Measurements from ENCODE around the gene RAB6B.

RAB6B gene

DNA sequence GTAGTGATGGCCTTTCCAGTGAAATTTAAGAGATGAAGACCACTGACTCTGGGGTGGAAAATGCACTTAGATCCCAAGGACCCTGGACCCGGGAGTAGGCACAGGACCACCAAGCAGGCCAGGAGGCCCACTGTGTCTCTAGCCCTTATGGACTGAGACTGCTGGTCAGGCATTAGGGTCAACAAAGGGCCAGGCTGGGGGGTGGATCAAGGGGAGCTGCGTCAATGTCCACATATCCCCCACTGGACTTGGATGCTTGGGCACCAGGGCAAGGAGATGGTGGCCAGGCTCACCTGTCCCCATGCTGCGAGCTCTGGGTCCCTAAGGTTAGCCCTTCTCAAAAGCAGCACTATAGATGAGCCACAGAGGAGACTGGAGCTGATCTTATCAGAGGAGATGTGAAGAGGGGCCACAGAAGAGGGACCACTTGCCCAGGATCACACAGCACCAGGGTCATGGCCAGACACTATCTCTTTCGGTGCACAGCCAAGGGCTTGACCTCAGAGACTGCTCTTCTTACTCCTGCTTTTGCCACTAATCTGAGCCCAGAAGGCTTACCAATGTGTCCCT, 14.7 kb downstream of the RAB6B start:
- no peak for DNase-seq

DNA sequence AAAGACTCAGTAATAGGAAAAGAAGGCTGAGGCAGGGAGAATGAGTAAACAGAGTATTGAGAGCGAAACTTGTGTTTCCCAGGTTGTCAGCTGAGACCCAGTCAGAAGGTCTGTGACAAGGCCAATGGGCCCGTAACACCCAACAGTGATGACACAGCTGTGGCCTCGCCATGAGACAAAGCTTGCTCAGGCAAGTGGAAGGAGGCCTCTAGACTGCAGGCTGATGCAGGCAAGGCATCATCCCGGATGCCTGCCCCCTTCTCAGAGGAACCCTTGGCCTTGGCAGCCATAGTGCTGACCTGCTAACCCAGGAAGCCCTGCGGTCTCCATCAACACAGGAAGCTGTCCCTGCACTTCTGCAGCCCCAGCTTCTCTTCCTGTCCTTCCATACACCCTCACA, 15.4 kb downstream of the RAB6B start:
- no peak for DNase-seq

DNA sequence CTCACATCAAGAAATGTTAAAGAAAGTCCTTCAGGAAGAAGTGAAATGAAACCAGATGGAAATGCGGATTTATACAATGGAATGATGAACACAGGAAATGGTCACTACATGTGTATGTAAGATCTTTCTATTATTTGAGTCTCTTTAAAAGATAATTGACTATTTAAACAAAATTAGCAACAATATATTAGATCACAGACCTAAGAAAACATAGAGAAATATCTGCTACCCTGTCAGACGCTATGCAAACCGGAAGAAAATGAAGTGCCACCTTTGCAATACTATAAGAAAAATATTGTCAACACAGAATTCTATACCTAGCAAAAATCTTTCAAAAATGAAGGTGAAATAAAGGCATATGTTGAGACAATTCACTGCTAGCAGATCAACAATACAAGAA, 17.2 kb downstream of the RAB6B start:
- no peak for DNase-seq

DNA sequence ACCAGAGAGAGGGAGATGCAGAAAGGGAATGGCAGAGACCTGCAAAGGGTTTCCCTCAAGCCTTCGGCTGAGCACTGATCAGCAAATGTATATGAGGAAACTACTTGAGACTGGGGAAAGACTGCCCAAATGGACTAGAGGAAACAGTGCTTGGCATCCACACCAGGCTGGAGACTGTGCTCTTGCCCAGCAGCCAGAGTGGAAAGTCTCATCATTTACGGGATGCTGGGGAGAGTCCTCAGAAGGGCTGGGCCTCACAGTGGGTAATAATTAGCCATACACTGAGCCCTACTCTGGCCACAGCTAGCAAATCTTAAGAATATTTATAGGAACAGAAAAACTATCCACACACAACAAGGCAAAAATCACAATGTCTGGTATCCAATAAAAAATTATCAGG, 18.5 kb downstream of the RAB6B start:
- no peak for DNase-seq

DNA sequence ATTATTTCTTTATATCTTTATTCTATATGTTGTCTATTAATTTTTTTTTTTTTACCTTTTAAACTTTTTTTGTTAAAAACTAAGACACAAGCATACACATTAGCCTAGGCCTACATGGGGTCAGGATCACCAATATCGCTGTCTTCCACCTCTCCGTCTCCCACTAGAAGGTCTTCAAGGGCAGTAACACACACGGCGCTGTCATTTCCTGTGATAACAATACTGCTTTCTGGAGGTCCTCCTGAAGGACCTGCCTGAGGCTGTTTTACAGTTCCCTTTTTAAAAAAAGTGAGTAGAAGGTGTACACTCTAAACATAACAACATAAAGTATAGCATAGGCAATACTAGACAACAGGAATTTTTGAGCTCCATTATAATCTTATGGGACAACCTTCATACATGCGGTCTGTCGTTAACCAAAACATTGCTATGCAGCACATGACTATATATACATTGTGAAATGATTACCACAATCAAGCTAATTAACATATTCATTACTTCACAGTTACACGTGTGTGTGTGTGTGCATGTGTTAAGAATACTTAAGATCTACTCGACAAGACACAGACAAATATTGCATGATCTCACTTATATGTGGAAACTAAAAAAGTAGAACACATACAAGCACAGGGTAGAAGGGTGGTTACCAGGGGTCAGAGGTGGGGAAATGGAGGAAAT, 20.8 kb downstream of the RAB6B start:
- no peak for DNase-seq

DNA sequence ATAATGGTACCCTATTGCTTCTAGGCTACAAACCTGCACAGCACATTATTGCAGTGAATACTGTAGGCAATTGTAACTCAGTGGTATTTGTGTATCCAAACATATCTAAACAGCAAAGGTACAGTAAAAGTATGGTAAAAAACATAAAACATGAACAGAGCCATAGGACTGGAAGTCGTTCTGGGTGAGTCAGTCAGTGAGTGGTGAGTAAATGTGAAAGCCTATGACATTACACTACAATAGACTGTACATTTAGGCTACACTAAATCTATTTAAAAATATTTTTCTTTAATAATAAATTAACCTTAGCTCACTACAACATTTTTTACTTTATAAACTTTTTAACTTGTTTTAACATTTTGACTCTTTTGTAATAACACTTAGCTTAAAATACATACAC, 21.3 kb downstream of the RAB6B start:
- no peak for DNase-seq

DNA sequence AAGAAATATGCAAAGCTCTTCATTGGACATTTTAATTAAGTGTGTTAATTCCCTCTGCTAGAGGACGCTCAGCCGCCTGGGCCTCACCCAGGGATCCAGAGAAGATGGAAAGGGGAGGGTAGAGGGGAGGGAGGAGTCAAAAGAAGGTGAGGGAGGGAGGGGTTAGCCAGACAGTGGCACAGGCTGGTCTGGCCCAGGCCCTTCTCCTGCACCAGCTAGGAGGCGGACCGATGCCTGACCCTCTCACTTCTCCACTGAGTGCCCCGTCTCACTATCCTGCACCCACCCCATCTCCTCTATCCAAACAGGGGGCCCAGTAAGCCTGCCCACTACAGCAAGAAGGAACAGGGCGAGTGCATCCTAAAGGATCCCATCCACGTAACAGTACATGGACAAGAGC, 22.9 kb downstream of the RAB6B start:
- no peak for DNase-seq

DNA sequence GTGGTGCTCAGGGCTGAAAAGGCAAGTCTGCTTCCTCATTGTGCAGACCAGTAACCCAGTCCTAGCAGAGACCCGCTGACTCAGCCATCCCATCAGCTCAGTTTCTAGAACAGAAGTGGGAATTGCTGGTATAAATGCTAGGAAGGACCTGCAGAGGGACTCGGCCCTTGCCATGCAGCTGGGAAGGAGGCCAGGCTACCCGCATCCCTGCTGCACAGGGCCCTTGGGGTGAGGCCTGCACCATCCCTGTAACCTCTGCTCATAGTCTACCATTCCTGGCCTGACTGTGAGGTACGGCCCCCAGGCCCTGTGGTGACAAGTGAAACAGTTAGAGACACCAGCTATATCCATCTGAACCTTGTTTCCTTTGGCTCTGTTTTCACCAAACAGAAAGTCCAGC, 23.5 kb downstream of the RAB6B start:
- no peak for DNase-seq

DNA sequence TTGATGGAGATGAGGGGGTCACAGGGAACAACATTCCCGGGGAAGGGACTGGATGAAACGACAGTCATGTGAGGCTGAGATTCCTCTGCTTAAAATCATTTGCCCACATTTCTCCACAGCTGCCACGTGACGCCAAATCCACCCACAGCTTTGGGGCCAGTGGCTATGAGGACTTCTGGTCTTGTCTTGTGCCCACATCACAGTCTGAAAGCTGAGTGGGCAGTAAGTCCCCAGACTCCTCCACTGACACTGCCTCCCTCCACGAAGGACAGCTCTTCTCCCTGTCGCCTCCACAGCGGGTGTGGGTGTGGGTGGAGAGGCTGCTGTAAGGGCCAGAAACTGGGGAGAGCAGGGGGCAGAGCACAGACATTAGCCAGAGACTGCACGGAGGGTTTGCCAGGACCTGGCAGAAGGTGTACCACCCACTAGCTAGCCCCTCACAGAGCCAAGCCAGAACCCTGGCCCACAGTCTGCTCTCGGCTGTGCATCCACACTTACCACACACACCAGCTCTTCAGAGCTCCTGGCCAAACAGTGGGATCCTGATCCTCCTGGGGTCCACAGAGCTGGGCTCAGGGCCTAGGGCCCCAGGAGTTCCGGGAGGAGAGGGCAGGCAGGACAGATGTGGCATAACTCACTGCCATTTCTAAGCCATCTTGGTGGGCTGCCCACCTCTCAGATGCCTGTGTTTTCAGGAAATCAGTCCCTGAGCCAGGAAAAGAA, 24.2 kb downstream of the RAB6B start:
- no peak for DNase-seq

DNA sequence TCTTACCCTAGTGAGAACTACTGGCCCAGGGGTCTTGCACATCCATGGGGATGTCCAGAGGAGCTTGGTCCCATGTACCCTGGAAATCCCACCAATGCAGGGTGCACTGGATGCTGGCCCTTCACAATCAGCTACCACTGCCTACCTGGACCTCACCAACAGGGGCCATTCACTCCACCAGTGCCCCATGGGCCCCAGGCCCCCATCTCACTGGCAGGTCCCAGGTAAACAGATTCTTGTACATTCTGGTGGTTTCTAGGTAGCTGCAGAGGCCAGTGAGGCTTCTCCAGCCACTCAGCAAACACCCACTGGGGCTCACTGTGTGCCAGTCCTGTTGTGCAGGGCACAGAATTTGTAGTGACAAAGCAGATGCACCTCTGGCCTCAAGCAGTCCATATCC, 24.9 kb downstream of the RAB6B start:
- no peak for DNase-seq

DNA sequence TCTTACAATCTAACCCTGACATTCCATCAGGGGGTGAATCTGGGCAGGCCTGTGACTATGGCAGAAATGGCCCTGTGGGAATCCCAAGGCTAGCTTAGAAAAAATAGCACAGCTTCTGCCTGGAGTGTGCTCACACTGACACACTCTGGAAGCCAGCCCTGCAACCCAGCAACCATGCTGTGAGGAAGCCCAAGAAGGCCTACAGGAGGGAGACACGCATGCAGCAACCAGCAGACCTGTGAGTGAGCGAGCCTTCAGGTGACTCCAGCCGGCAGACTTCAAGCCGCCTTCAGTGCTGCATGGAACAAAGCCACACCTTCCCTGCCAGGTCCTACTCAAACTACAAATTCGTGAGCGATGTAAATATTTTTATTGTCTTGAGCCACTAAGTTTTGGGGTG, 26.1 kb downstream of the RAB6B start:
- DNase-seq, result no peak

DNA sequence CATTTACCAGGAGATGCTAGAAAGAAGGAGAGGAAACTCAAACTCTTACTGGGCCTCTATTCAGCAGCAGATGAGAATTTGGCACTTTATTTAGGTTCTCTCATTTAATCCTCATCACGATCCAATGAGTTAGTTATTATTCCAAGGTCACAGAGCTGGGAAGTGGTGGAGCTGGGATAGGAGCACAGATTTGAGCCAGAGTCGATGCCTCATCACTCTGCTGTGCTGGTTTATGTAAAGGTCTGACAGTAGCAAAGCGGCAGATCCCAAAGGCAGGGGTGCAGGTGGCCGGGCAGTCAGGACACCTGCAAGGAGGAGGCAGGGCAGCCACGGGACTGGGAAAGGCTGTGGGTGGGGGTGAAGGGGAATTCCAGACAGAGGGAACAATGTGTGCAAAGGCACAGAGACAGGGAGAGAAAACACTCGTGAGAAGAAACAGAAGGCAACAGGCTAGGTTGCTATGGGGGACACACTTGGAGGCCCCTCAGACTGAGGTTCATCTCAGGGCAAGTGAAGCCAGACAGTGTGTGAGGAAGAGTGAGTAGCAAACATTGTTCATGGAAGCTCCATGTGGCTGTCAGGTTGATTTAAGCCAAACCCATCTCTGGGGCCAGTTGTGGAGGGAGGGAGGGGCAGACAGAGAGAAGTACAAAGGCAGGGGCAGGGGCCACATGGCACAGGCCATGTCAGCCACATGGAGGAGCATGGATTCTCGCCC, 26.8 kb downstream of the RAB6B start:
- DNase-seq, result no peak

DNA sequence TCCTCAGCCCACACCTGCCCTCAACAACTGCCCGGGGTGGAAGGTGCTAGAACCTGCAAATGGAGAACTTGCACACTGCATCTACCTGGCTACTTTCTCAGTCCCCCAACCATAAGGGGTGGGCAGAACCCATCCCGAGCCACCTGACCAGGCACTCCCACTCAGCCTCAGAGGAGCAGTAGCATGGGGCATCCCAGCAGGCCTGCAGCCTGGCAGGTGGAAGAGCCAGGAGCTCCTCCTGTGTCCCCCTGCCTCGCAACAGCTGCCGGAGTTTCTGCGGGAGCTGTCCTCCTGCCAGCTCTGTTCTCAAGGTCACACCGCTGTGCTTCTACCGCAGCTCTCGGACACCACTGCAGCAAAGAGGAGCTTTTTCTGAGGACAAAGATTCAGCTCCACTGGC, 27.5 kb downstream of the RAB6B start:
- DNase-seq, result no peak

DNA sequence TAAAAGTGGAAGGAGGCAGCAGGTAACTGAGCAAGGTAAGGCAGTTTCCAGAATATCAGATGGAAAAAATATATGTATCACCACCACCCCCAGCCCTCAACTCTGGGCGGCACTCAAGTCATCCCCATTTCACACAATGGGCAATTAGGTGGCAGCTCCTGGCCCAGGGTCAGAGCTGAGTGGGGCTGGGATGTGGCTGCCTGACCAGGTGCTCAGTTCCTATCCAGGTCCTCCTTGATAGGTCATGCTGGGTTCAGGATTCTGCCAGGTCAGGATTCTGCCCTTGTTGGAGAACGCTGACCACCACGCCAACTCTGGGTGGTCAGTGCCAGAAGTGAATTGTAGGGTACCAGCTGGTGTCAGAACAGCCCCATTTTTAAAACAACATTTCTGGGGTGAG, 29.5 kb downstream of the RAB6B start:
- no peak for DNase-seq

DNA sequence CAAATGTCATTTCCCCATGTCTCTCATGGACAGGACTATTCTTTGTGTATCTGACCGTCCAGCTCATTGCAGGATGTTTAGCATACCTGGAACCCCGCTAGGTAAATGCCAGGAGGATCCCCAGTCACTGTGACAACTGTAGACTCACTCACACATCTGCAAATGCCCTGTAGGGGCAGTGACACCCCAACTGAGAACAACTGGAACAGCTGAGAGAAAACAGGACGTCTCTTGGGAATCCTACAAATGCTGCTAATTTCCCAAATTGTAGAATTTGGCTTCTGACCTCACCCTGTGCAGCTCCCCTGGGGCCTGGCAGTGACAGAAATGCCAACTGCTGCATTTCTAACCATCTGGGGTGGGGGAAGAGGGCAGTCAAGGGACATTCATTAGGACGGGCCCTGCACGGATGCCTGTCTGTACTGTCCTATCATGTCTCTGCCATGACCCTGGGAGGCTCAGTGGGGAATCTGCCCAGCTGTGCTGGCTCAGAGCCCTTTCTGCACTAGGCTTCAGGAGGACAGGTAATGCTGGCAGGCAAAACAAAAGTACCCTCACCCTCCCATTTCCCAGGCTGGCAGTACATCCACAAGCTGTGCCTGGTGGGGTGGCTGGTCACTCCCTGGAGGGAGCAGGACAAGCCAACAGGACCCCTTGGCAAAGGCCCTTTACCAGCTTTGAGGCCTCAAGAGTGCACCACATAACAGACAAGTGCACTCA, 30.4 kb downstream of the RAB6B start:
- no peak for DNase-seq

DNA sequence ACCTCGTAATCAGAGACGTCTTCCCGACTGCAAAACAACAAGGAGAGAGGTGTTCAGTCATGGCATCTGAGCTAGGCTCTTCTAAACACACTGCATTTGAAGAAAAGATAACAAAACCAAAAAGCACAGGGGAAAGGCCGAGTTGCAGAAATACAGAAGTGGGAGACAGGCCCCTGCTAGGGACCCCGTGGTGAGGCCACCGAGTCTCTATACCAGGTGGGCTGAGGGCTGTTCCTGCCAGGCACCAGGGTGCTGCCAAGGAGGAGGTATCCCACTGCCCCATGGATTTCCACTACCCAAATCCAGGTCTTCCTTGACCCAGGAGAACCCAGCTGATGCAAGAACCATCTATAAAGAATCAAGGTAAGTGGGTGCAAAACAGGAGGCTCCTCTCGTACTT, 31.1 kb downstream of the RAB6B start:
- DNase-seq, result no peak

DNA sequence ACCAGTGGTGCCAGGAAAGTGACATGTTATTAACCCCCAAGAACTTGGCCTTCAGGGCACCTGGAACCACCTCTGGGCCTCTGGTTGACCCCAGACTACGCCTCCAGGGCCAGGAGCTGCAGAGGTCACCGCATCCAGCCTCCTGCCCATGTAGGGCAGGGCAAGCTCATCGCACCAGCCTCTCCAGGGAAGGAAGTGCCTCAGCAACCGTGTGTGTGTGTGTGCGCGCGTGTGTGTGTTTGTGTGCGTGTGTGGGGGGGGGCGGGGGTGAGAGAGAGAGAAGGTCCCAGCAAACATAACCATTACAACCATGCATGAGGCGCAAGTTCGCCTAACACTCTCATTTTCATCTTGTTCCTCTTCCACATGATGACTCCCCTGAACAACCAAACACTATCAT, 31.8 kb downstream of the RAB6B start:
- no peak for DNase-seq

DNA sequence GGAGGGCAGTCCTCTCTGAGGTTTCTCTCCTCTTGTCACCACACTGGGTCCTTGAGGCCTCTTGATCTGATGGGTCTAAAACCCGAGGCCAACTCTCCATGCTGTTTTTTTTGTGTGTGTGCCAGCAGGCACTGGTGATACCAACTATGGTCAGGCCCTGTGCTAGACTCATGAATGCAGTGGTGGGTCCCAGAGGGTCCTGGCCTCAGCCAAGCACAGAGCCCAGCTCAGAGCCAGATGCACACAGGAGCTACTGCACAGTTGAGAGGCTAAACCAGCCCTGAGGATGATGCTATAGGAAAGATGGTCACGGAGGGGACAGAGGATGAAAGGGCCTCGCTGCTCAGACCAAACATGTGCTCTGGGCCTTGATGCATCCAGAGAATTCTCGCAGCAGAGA, 33.5 kb downstream of the RAB6B start:
- DNase-seq, result no peak

DNA sequence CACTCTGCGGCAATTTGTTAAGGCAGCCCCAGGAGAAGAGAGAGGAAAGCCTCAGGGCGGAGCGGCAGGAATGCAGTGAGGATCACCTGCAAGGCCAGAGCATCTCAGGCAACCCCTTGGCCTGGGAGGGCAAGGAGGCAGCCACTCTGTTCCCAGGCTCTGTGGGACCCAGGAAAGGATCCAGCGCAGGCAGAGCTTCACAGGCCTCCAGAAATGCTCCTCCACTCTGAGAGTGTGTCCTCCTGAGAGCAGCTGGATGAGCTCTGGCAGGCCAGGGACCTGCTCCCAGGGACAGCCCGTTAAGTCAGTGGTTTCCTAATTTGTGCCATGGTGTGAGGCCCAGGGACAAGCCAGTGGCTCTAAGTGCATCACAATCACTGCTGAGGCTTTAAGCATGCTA, 35.2 kb downstream of the RAB6B start:
- no peak for DNase-seq

DNA sequence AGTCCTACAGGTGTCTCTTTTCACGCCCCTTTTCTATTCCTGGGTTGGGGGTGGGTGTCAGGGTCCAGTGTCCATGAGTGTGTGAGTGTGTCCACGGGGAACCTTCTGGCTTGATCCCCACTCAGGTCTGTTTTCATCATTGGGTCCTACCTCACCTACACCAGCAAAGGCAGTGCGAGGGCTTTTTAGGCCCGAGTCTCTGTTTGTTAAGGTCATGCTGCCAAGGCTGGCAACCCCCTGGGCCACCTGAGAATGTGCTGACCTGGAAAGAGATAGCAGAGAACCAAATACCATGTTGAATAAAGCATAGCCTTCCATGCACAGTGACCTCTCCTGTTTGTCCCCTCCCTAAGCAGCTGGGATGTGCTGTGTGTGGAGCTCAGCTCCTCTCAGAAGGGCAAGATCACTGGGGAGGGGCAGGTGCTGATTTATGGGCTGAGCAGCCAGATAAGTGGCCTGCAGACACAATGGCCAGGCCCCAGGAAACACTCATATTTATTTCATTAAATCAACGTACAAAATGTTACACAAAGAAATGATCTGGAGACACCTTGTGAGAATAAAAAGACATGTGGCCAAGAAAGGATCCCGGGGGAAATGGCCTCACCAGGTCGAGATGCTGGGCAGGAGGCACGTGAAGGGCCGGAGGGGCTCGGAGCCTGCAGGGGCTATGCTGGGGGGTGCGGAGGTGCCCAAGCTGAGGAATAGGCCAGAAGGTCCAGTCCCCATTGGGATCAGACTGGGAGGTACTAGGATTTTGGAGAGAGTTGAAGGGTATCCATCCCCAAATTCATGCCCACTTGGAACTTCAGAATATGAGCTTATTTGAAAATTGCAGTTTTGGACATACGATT, 36.1 kb downstream of the RAB6B start:
- DNase-seq, result no peak

DNA sequence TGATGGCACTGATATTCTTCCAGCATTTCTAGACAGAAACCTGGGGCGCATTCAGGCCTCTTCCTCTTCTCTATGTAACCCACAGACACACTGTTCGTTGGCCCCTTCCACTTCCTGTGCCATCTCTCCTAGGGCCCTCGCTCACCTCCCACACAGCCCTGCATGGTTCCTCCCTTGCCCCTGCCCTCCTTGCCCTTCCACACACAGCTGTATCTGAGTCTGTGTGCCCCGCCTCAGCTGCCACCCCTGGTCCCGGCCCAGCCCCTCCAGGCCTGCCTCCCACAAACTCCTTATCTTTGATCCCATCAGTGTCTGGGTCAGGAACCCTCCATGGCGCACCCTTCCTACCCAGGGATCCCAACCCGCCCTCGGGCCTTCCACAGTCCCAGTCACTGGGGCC, 37.9 kb downstream of the RAB6B start:
- DNase-seq, result no peak

DNA sequence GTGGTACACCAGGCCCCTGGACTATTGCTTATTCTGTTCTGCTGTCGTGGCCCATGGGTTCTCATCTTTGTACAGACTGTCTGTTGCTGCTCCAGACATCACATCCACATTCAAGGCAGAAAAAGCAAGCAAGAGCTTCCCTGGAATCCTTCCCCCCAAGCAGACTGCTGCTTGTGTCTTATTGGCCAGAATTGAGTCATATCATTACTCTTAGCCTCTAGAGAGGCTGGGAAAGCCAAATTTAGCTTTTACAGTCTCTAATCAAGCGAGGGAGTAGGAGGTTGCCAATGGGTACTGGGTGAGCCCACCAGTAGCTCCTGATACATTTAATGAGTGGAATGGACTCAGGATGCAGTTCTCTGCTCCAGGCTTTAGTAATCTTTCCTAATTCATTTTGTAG, 39.4 kb downstream of the RAB6B start:
- DNase-seq, result no peak

Data from NCI-H1105 (cell line).